ENCODE results near the gene WNT7A.

GRCh38 chr3:13772321-13772745 is 107.5 kb downstream of the WNT7A start:
- TF ChIP-seq CTCF (IDR thresholded peaks at IDR 0.05; ENCODE audit: extremely low read depth in 1 of 2, insufficient read depth in 1 of 2, low read depth in 1 of 2, low read length in 2 of 2), result no peak
- no peak for TF ChIP-seq FOS (IDR thresholded peaks at IDR 0.05; ENCODE audit: borderline replicate concordance, insufficient read depth, low read length)
- no peak for TF ChIP-seq POLR2A (IDR thresholded peaks at IDR 0.05; ENCODE audit: low read depth, low read length)
